H1 (cell line): ENCODE results near the gene INHBB. TPM values are rescaled to one million over a fixed set of nuclear protein-coding genes. Genes with fewer than 3 reads are reported as not detected.

Experiments used
- CTCF ChIA-PET: fragments of 300-600 bp; sonication (Branson Sonifier 250); formaldehyde crosslinking; loops from one replicate; lab custom pipeline; 2021; ENCODE audit not compliant: partially characterized antibody; lab: Charles Lee
- POLR2A ChIA-PET: fragments of 300-600 bp; sonication (Branson Sonifier 250); formaldehyde crosslinking; loops from one replicate; lab custom pipeline; 2021; ENCODE audit warnings: inconsistent platforms; ENCODE audit not compliant: partially characterized antibody; lab: Charles Lee
- DNase-seq, 2 experiments: peaks; one replicate each; pipeline versions ENCODE4 v3.0.0 to v3.0.0-alpha.2; 2010 to 2022; ENCODE audit warnings: low spot score in 2 of 2, low read depth in 1 of 2, mixed read lengths in 1 of 2
- FAIRE-seq: peaks from 2 replicates; lab custom pipeline; 2011; peaks lifted over from hg19 to GRCh38; lab: Jason Lieb, UNC
- H2AFZ ChIP-seq: 2 replicates; pipeline ENCODE4 v1.8.1; 2012; ENCODE audit warnings: low read length, inconsistent platforms
- H2AK5ac ChIP-seq: 2 replicates; pipeline ENCODE4 v1.6.1; 2013; ENCODE audit warnings: low read depth, low read length
- H2BK120ac ChIP-seq: replicated peaks from 2 replicates; pipeline ENCODE3; 2013; ENCODE audit warnings: low read depth, low read length, inconsistent platforms
- H2BK12ac ChIP-seq: 2 replicates; pipeline ENCODE4 v1.6.1; 2013; ENCODE audit warnings: low read depth, low read length
- H2BK15ac ChIP-seq: 2 replicates; pipeline ENCODE4 v1.6.1; 2013; ENCODE audit warnings: low read length
- H2BK20ac ChIP-seq: 2 replicates; pipeline ENCODE4 v1.6.1; 2013; ENCODE audit warnings: low read length
- H2BK5ac ChIP-seq: 2 replicates; pipeline ENCODE4 v1.6.1; 2013; ENCODE audit warnings: low read depth, low read length
- H3K14ac ChIP-seq: 2 replicates; pipeline ENCODE4 v1.6.1; 2013; ENCODE audit warnings: inconsistent platforms; ENCODE audit not compliant: insufficient read length
- H3K18ac ChIP-seq: 2 replicates; pipeline ENCODE4 v1.6.1; 2013; ENCODE audit warnings: low read length; ENCODE audit errors: extremely low read depth
- H3K23ac ChIP-seq: 2 replicates; pipeline ENCODE4 v1.6.1; 2013; ENCODE audit warnings: inconsistent platforms; ENCODE audit not compliant: insufficient read length
- H3K23me2 ChIP-seq: 2 replicates; pipeline ENCODE4 v1.6.1; 2013; ENCODE audit warnings: low read depth, low read length
- H3K27ac ChIP-seq: 2 replicates; pipeline ENCODE4 v1.6.1; 2011; ENCODE audit warnings: low read depth, low read length, inconsistent platforms
- H3K27me3 ChIP-seq, 4 experiments: replicated peaks in 1 of 4; 1 replicate in 1 of 4; 2 replicates in 3 of 4; pipeline versions ENCODE4 v1.6.1 to v1.8.1; 2011 to 2013; ENCODE audit warnings: low read length in 3 of 4, mild to moderate bottlenecking in 3 of 4, inconsistent platforms in 2 of 4, mixed read lengths in 2 of 4, moderate library complexity in 1 of 4; ENCODE audit not compliant: control insufficient read depth in 3 of 4, insufficient read depth in 3 of 4; ENCODE audit errors: extremely low read depth in 1 of 4
- H3K36me3 ChIP-seq, 4 experiments: 2 replicates each; pipeline versions ENCODE4 v1.6.1 to v1.8.1; 2011 to 2013; ENCODE audit warnings: mild to moderate bottlenecking in 4 of 4, low read length in 3 of 4, moderate library complexity in 2 of 4, control low read depth in 1 of 4, inconsistent platforms in 1 of 4; ENCODE audit not compliant: insufficient read depth in 4 of 4, control insufficient read depth in 2 of 4
- H3K4ac ChIP-seq: replicated peaks from 2 replicates; pipeline ENCODE3; 2013; ENCODE audit warnings: low read length, low read depth, mixed read lengths, inconsistent platforms; ENCODE audit not compliant: insufficient read length
- H3K4me1 ChIP-seq, 4 experiments: replicated peaks in 1 of 4; 1 replicate in 1 of 4; 2 replicates in 3 of 4; pipeline versions ENCODE4 v1.6.1 to v1.8.1; 2011 to 2013; ENCODE audit warnings: low read length in 3 of 4, inconsistent platforms in 2 of 4, mixed read lengths in 1 of 4; ENCODE audit not compliant: insufficient read depth in 4 of 4, control insufficient read depth in 3 of 4
- H3K4me2 ChIP-seq, 2 experiments: 2 replicates each; pipeline versions ENCODE4 v1.6.1 to v1.8.1; 2011 to 2013; ENCODE audit warnings: low read depth in 2 of 2, low read length in 2 of 2, control low read depth in 1 of 2, inconsistent platforms in 1 of 2, mild to moderate bottlenecking in 1 of 2; ENCODE audit not compliant: insufficient read depth in 1 of 2
- H3K4me3 ChIP-seq, 4 experiments: fragments of 200-600, 300-600 bp in 1 of 4; sonication (generic), shearing (Covaris generic), sonication (Bioruptor Twin) in 1 of 4; 2 replicates each; pipeline versions ENCODE4 v1.5.1 to v1.8.1; 2011 to 2016; ENCODE audit warnings: low read length in 4 of 4, low read depth in 3 of 4, control low read depth in 2 of 4, inconsistent platforms in 2 of 4, mild to moderate bottlenecking in 2 of 4, mixed read lengths in 1 of 4, moderate library complexity in 1 of 4; ENCODE audit not compliant: insufficient read depth in 2 of 4; ENCODE audit errors: extremely low read depth in 1 of 4
- H3K56ac ChIP-seq: replicated peaks from 2 replicates; pipeline ENCODE3; 2013; ENCODE audit warnings: low read depth, mild to moderate bottlenecking, mixed read lengths, low read length, inconsistent platforms; ENCODE audit not compliant: insufficient read length
- H3K79me1 ChIP-seq: 2 replicates; pipeline ENCODE4 v1.6.1; 2013; ENCODE audit warnings: low read depth, low read length, control low read depth
- H3K79me2 ChIP-seq, 2 experiments: 2 replicates each; pipeline versions ENCODE4 v1.6.1 to v1.8.1; 2012 to 2013; ENCODE audit warnings: low read length in 2 of 2, mild to moderate bottlenecking in 2 of 2, inconsistent platforms in 1 of 2; ENCODE audit not compliant: insufficient read depth in 2 of 2, control insufficient read depth in 1 of 2
- H3K9ac ChIP-seq, 4 experiments: replicated peaks in 1 of 4; 1 replicate in 1 of 4; 2 replicates in 3 of 4; pipeline versions ENCODE4 v1.6.1 to v1.8.1; 2011 to 2013; ENCODE audit warnings: low read depth in 3 of 4, low read length in 3 of 4, control low read depth in 2 of 4, mild to moderate bottlenecking in 2 of 4, moderate library complexity in 2 of 4, inconsistent platforms in 1 of 4; ENCODE audit errors: extremely low read depth in 1 of 4
- H3K9me3 ChIP-seq, 2 experiments: 2 replicates each; pipeline versions ENCODE4 v1.6.1 to v1.8.1; 2012 to 2013; ENCODE audit warnings: mild to moderate bottlenecking in 2 of 2, moderate library complexity in 2 of 2, control low read depth in 1 of 2, inconsistent platforms in 1 of 2, low read depth in 1 of 2, low read length in 1 of 2, mixed read lengths in 1 of 2; ENCODE audit not compliant: insufficient read depth in 2 of 2
- H4K20me1 ChIP-seq, 2 experiments: replicated peaks in 1 of 2; 2 replicates each; pipeline versions ENCODE3 to v1.8.1; 2011 to 2013; ENCODE audit warnings: inconsistent platforms in 2 of 2, low read length in 2 of 2, mild to moderate bottlenecking in 1 of 2; ENCODE audit not compliant: insufficient read depth in 2 of 2, control insufficient read depth in 1 of 2
- H4K5ac ChIP-seq: 2 replicates; pipeline ENCODE4 v1.6.1; 2013; ENCODE audit warnings: low read length, low read depth, mixed read lengths, inconsistent platforms; ENCODE audit not compliant: insufficient read length
- H4K8ac ChIP-seq: 2 replicates; pipeline ENCODE4 v1.8.0; 2013; ENCODE audit warnings: mild to moderate bottlenecking, moderate library complexity, low read length, inconsistent platforms; ENCODE audit not compliant: insufficient read depth; ENCODE audit errors: extremely low read depth
- H4K91ac ChIP-seq: replicated peaks from 2 replicates; pipeline ENCODE3; 2013; ENCODE audit warnings: low read length, mixed read lengths, inconsistent platforms; ENCODE audit not compliant: insufficient read length
- CBX5 ChIP-seq: fragments of 300-800, 300-1000 bp; sonication (generic); IDR thresholded peaks from 2 replicates; pipeline ENCODE4 v1.7.1; 2016; ENCODE audit warnings: antibody characterized with exemption, low read length, low read depth
- EGR1 ChIP-seq: IDR thresholded peaks from 2 replicates; pipeline ENCODE4 v1.6.1; 2011; ENCODE audit warnings: low read depth, low read length, borderline replicate concordance
- GABPA ChIP-seq: IDR thresholded peaks from 2 replicates; pipeline ENCODE4 v1.6.1; 2011; ENCODE audit warnings: mild to moderate bottlenecking, low read length, moderate library complexity, borderline replicate concordance; ENCODE audit not compliant: insufficient read depth
- GTF2F1 ChIP-seq: IDR thresholded peaks from 2 replicates; pipeline ENCODE4 v1.6.1; 2012; ENCODE audit warnings: low read depth, low read length, improper control_type of control experiment, borderline replicate concordance
- MAFK ChIP-seq: IDR thresholded peaks from 2 replicates; pipeline ENCODE4 v1.6.1; 2012; ENCODE audit warnings: low read depth, mild to moderate bottlenecking, improper control_type of control experiment, low read length
- PHF8 ChIP-seq: fragments of 200-600 bp; sonication (generic); conservative IDR thresholded peaks from 2 replicates; pipeline ENCODE4 v1.7.1; 2012; ENCODE audit warnings: low read depth, mild to moderate bottlenecking, inconsistent platforms, low read length, moderate library complexity
- RXRA ChIP-seq: IDR thresholded peaks from 2 replicates; pipeline ENCODE4 v1.6.1; 2011; ENCODE audit warnings: low read depth, mild to moderate bottlenecking, low read length, moderate library complexity; ENCODE audit not compliant: insufficient read depth
- SIX5 ChIP-seq: IDR thresholded peaks from 2 replicates; pipeline ENCODE4 v1.6.1; 2011; ENCODE audit warnings: mild to moderate bottlenecking, low read depth, low read length
- SRF ChIP-seq: IDR thresholded peaks from 2 replicates; pipeline ENCODE4 v1.6.1; 2011; ENCODE audit warnings: mild to moderate bottlenecking, low read depth, low read length, moderate library complexity
- TEAD4 ChIP-seq: IDR thresholded peaks from 2 replicates; pipeline ENCODE4 v1.6.1; 2012; ENCODE audit warnings: low read depth, low read length, inconsistent platforms, mixed read lengths
- ZNF274 ChIP-seq: IDR thresholded peaks from 2 replicates; pipeline ENCODE4 v1.7.0; 2012; ENCODE audit warnings: low read length, borderline replicate concordance; ENCODE audit errors: extremely low read depth
- WGBS, 2 experiments: shearing (Covaris generic) in 1 of 2; methylation state at CpG; one replicate each; pipeline versions ENCODE4 v1.1.6 to v1.1.7; 2013 to 2015; ENCODE audit warnings: low lambda C conversion rate in 2 of 2, mixed read lengths in 2 of 2, inconsistent platforms in 1 of 2, low coverage in 1 of 2, missing lambda C conversion rate in 1 of 2; ENCODE audit not compliant: insufficient replicate concordance in 2 of 2, insufficient coverage in 1 of 2, insufficient read length in 1 of 2; ENCODE audit errors: extremely low coverage in 1 of 2, missing lambda C conversion rate in 1 of 2; 5-methylcytosine and 5-hydroxymethylcytosine counted together
- polyA plus RNA-seq, 7 experiments: library from polyadenylated mRNA; depleted of rRNA in 3 of 7; stranded (reverse) in 5 of 7; unstranded in 2 of 7; fragments of >200 nt in 5 of 7; fragments of 200-250 nt in 2 of 7; gene quantifications; 1 replicate in 5 of 7; 2 replicates in 1 of 7; 4 replicates in 1 of 7; pipeline versions ENCODE4 v1.2.1 to v1.2.3, GENCODE V29; 2011 to 2013; ENCODE audit warnings: missing spikeins in 2 of 7, mixed read lengths in 2 of 7
- total RNA-seq: library from RNA; stranded (reverse); fragmentation: NEBNext Ultra II Directional; extraction: Animal tissue kit (Norgen Biotek cat#: 25700); gene quantifications from 2 replicates; pipeline ENCODE4 v1.2.1, GENCODE V29; 2021

Gene INHBB
- total and polyA plus RNA-seq, 2 of the 8 experiments (the other 6 are each of a cell fraction or from before 2014, with no cell fraction given) = 0.30 to 0.32 TPM

GRCh38 chr2:120367649-120368048 is 21.7 kb downstream of the INHBB start:
- Histone ChIP-seq H2BK12ac (0 out of 2 replicates have a peak overlapping the region, but pooled peaks have one; percentile 27), H3K4me1 (peaks cover 4 to 10% (median 8%) of the 10 kb centered on the region in 4 experiments), H3K9me3 (no peaks in the 10 kb centered on the region), H2AK5ac (no peak overlapping the region), H4K20me1 (no peaks in the 10 kb centered on the region), H3K9ac (no peak overlapping the region), H4K8ac (no peak overlapping the region), H3K4me2 (no peak overlapping the region), H2AFZ (no peak overlapping the region), H4K5ac (no peak overlapping the region), H2BK120ac (no peak overlapping the region), H2BK15ac (peak overlapping the region; percentile 5; the same call in 1 of the 2 replicates), H3K4ac (no peak overlapping the region), H3K56ac (no peak overlapping the region), H3K18ac (0 out of 2 replicates have a peak overlapping the region, but pooled peaks have one; percentile 38), H3K4me3 (no peak overlapping the region), H3K27me3 (peaks cover 0 to 11% (median 5%) of the 10 kb centered on the region in 4 experiments; a peak in 3 of 7 replicates), H3K23me2 (peaks cover under 1% of the 10 kb centered on the region; the same call in 1 of the 2 replicates), H3K36me3 (no peaks in the 10 kb centered on the region), H2BK20ac (no peak overlapping the region), H2BK5ac (no peak overlapping the region), H4K91ac (no peak overlapping the region), H3K79me1 (no peaks in the 10 kb centered on the region), H3K14ac (no peak overlapping the region), H3K23ac (no peak overlapping the region), H3K79me2 (no peaks in the 10 kb centered on the region), H3K27ac (no peak overlapping the region)
- DNase-seq (no peak), FAIRE-seq (no peak)
- 92% methylated on average over 2 of the region's 5 CpGs; no CpG with 5 or more reads in 1 of the 2 experiments for WGBS, 2 experiments
- no peak for TF ChIP-seq CBX5
- TF ChIP-seq MAFK = no peak
- TF ChIP-seq RXRA = no peak
- TF ChIP-seq EGR1 = no peak
- no peak for TF ChIP-seq GTF2F1
- no peak for TF ChIP-seq SRF
- TF ChIP-seq SIX5 = no peak
- TF ChIP-seq PHF8 = no peak
- TF ChIP-seq ZNF274 = no peak
- TF ChIP-seq GABPA = no peak
- TF ChIP-seq TEAD4 = no peak
- ChIA-PET CTCF (interaction anchor here (0.6 to 1.1 kb wide), 3 partner anchors 29 to 154 kb away, joined by 3 read pairs; no protein-coding TSS in a partner anchor), POLR2A (no interaction called here)
